Measurements from ENCODE around the gene IKZF2.

IKZF2 gene

GRCh38 chr2:212987492-212987891 is 163.9 kb downstream of the IKZF2 start:
- no peak for DNase-seq (ENCODE audit: low read depth in 1 of 2, low spot score in 1 of 2)
- Histone ChIP-seq H3K27me3 (ENCODE audit: insufficient read depth, poor library complexity, severe bottlenecking) (no peaks in the 10 kb centered on the region), H3K27ac (replicated peaks) (no peak overlapping the region), H3K4me3 (replicated peaks; ENCODE audit: insufficient read depth, low read length) (no peak overlapping the region)
- TF ChIP-seq CTCF (IDR thresholded peaks at IDR 0.05; ENCODE audit: insufficient read depth, low read length), result no peak

- DNase-seq (ENCODE audit: low read depth in 1 of 2, low spot score in 1 of 2), result no peak
- TF ChIP-seq POLR2AphosphoS5 (IDR thresholded peaks at IDR 0.05; ENCODE audit: low read depth), result no peak
- TF ChIP-seq GABPA (IDR thresholded peaks at IDR 0.05; ENCODE audit: low read depth), result no peak
- no peak overlapping the region for H3K4me3 ChIP-seq (replicated peaks; ENCODE audit: insufficient read depth, low read length)
Observed at GRCh38 chr2:212984129-212984528, 167.3 kb downstream of the IKZF2 start.

GRCh38 chr2:212979799-212980198 is 171.6 kb downstream of the IKZF2 start:
- H3K4me3 ChIP-seq (replicated peaks; ENCODE audit: insufficient read depth, low read length), result no peak overlapping the region
- DNase-seq (ENCODE audit: low read depth in 1 of 2, low spot score in 1 of 2), result peak in 1 of 2 experiments; percentile 53
- peak overlapping the region; percentile 43 for H3K27ac ChIP-seq (replicated peaks)
- TF ChIP-seq SPI1 (IDR thresholded peaks at IDR 0.05; ENCODE audit: borderline replicate concordance, low read depth) (no peak; the same call in 1 of the 2 replicates), CTCF (IDR thresholded peaks at IDR 0.05; ENCODE audit: insufficient read depth, low read length) (no peak), REST (IDR thresholded peaks at IDR 0.05; ENCODE audit: insufficient replicate concordance, low read depth) (no peak), GABPA (IDR thresholded peaks at IDR 0.05; ENCODE audit: low read depth) (no peak), POLR2AphosphoS5 (IDR thresholded peaks at IDR 0.05; ENCODE audit: low read depth) (no peak)
- H3K27me3 ChIP-seq (ENCODE audit: insufficient read depth, poor library complexity, severe bottlenecking), result no peaks in the 10 kb centered on the region

More at GRCh38 chr2:212984129-212984528, 167.3 kb downstream of the IKZF2 start:
- Histone ChIP-seq H3K27me3 (ENCODE audit: insufficient read depth, poor library complexity, severe bottlenecking) (no peaks in the 10 kb centered on the region), H3K27ac (replicated peaks) (no peak overlapping the region)

GRCh38 chr2:212979046-212979612 is 172.3 kb downstream of the IKZF2 start:
- Histone ChIP-seq H3K27me3 (ENCODE audit: insufficient read depth, poor library complexity, severe bottlenecking) (no peaks in the 10 kb centered on the region), H3K27ac (replicated peaks) (peak overlapping the region; percentile 29; the same call in 1 of the 2 replicates), H3K4me3 (replicated peaks; ENCODE audit: insufficient read depth, low read length) (no peak overlapping the region)
- no peak for DNase-seq (ENCODE audit: low read depth in 1 of 2, low spot score in 1 of 2)
- no peak for TF ChIP-seq CTCF (IDR thresholded peaks at IDR 0.05; ENCODE audit: insufficient read depth, low read length)
- no peak for TF ChIP-seq GABPA (IDR thresholded peaks at IDR 0.05; ENCODE audit: low read depth)
- no peak for TF ChIP-seq SPI1 (IDR thresholded peaks at IDR 0.05; ENCODE audit: borderline replicate concordance, low read depth)
- TF ChIP-seq POLR2AphosphoS5 (IDR thresholded peaks at IDR 0.05; ENCODE audit: low read depth), result no peak
- TF ChIP-seq REST (IDR thresholded peaks at IDR 0.05; ENCODE audit: insufficient replicate concordance, low read depth), result no peak

All from HL-60 (cell line).